HG03103 (cell line): ENCODE measurements around the gene ZNF768.
A peak's percentile ranks its signal among the peaks of the same experiment; 100 is the strongest.

Source experiments
- ATAC-seq: cut with Tn5 transposase; IDR thresholded peaks from one replicate; pipeline ENCODE4 v1.9.1; 2021; ENCODE audit warnings: low read depth; ENCODE audit not compliant: unreplicated experiment

ZNF768 gene

GRCh38 chr16:30526137-30526822, at the start of gene ZNF768:
Gene ZNF768 (minus strand): TSS chr16:30526566. CDS start chr16:30526413, 153 bp downstream.
- peak; percentile 13 for ATAC-seq

- ATAC-seq, result no peak
These were observed 48.3 kb upstream of the ZNF768 start for GRCh38 chr16:30574678-30575077.

DNA sequence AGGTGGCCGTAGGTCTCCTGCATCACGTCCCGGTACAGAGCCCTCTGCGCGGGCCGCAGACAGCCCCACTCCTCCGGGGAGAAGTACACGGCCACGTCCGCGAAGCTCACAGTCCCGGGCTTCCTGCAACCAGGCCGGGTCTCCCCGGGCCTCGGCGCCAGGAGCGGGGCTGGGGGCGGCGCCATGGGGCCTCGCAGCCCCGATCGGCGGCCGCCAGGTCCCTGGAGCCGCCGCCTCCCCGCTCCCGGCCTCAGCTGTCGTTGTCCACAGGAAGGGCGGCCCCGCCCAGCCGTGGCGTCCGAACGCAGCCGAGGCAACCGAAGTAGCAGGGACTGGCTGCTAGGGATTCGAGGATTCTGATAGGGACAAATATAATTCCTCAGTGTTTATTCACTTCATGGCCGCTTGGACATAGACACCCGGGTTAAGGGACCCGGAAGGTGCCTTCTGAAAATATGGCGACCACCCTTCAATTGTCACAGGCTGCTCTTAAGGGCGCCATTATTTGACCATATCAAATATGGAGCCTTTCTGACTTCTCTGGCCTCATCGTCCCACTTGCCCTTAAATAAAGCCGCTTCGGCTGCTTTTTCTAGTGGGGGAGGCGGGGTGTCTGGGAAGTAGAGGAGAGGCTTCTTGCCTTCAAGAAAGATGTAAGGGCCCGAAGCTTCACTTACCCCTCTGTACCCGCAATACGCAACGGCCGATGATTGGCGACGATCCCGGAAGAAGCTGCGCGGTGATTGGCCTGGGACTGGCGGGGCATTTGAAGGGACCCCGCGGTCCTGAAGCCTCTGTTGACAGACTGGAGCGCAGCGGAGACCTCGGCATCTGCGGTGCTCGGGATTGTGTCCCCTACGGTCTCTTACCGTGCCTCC, 45.3 kb upstream of the ZNF768 start, which contains the start of gene ZNF688:
Gene ZNF688, minus strand, starts transcription at position 270 of the 878 bp plus-strand sequence. Its CDS starts 85 bp downstream, at position 185.
- peak; percentile 65 for ATAC-seq

GRCh38 chr16:30570636-30571444, 44.5 kb upstream of the ZNF768 start:
- ATAC-seq, result no peak

GRCh38 chr16:30569746-30570635, 43.6 kb upstream of the ZNF768 start:
- no peak for ATAC-seq

- no peak for ATAC-seq
These were observed 42.9 kb upstream of the ZNF768 start for GRCh38 chr16:30569281-30569680.

DNA sequence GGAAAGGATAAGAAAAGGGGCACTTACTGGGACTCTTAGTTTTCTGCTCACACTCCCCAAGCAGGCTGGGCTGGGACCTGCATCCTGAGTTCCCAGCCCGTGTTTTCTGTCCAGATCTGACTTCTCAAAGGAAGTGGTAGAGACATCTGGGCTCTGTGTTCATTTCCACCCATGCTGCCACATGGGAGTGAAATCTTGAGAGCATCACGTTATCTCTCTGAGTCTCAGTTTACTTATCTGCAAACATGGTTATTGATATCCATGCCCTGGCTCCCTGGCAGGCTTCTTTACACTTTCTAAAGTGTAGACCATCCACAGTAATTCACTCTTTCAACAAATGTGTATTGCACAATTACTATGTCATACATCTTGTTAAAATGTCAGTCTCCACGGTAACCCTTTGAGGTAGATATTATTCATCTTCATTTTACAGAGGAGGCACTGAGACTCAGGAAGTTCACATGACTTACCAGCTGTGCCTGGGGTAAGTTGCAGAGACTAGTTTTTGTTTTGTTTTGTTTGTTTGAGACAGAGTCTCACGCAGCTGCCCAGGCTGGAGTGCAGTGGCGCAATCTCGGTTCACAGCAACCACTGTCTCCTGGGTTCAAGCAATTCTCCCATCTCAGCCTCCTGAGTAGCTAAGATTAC, 41.7 kb upstream of the ZNF768 start:
- no peak for ATAC-seq

DNA sequence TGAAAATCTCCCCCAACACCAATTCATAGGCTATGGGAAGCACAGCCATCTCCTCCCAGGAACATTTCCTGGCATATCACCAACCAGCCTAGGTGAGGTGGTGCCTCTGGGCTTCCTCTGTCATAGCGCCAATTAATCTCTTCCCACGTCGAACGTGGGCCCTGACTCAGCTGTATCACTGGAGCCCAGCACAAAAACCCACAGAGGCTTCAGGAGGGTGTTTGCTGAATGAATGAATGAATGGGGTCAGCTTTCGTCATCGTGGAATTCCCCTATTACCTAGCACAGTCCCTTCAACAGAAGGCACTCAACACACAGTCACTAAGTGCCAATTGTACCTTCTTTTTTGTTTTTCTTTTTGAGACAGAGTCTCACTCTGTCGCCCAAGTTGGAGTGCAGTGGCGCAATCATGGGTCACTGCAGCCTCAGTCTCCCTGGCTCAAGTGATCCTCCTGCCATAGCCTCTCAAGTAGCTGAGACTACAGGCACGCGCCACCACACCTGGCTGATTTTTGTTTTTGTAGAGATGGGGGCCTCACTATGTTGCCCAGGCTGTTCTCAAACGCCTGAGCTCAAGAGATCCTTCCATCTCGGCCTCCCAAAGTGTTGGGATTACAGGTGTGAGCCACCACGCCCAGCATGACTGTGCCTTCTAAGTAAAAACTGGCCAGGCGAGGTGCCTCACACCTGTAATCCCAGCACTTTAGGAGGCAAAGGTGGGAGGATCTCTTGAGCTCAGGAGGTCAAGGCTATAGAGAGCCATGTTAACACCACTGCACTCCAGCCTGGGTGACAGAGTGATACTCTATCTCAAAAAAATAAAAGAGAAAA, 41.0 kb upstream of the ZNF768 start:
- ATAC-seq, result no peak

DNA sequence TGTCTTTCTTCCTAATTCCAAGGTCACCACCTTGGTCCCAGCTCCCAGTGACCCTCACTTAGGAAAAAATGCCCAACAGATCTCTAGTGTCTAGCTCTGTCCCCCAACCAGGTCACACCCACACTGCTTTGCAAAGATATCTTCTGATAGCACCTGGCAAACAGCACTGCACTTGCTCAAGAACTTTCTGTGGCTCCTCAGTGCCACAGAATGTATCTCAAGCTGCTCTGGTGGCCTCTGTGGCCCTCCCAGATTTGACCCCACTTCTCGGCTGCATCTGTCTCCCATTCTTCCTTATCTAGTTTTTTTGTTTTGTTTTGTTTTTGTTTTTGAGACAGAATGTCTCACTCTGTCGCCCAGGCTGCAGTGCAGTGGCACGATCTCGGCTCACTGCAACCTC, 40.2 kb upstream of the ZNF768 start:
- no peak for ATAC-seq

DNA sequence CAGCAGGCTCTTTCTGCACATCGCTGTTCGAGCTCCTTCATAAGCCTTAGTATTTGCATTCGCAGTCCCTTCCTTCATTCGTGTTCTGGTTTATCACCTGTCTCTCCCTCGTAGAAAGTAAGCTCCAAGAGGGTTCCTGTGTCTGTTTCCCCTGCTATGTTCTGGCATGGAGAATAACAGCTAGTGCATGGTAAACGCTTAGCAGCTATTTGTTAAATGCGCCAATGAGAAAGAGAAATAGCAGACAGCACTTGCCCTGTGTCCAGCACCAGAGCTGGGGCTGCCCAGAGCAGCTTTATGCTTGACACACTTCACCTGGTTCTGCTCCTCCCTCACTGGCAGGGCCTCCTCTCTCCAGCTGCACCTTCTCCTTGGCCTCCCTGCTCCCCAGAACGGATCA, 39.6 kb upstream of the ZNF768 start:
- ATAC-seq, result no peak

GRCh38 chr16:30565526-30565925, 39.2 kb upstream of the ZNF768 start:
- ATAC-seq, result no peak

DNA sequence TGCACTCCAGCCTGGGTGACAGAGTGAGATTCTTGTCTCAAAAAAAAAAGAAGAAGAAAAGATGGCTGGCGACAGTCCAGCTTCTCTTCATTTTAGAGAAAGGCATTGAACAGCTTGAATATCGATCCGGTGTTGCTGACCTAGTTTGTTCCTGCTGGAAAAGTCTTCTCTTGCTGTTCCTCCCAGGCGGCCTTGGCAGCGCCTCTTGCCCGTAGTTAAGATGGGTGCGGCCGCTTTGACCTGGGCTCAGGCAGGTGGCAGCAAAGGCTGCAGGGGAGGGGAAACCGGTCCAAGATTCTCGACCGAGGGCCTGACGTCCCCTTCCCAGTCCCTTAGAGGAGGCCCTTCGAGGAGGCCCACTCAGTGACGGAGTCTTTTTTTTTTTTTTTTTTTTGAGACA, 35.7 kb upstream of the ZNF768 start:
- ATAC-seq, result no peak

GRCh38 chr16:30561089-30561816, 34.9 kb upstream of the ZNF768 start:
- ATAC-seq, result no peak

DNA sequence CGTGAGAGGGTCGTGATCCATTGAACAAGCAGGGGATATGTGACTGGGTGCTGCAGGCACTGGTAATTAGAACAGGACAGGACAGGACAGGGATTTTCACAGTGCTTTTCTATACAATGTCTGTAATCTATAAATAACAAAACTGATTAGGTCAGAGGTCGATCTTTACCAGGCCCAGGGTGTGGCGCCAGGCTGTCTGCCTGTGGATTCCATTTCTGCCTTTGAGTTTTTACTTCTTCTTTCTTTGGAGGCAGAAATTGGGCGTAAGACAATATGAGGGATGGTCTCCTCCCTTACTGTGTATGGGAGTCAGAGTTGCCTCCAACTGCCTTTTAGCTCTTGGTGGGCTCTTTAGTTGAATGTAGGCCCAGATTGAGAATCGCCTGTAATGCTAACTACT, 33.3 kb upstream of the ZNF768 start:
- ATAC-seq, result no peak

DNA sequence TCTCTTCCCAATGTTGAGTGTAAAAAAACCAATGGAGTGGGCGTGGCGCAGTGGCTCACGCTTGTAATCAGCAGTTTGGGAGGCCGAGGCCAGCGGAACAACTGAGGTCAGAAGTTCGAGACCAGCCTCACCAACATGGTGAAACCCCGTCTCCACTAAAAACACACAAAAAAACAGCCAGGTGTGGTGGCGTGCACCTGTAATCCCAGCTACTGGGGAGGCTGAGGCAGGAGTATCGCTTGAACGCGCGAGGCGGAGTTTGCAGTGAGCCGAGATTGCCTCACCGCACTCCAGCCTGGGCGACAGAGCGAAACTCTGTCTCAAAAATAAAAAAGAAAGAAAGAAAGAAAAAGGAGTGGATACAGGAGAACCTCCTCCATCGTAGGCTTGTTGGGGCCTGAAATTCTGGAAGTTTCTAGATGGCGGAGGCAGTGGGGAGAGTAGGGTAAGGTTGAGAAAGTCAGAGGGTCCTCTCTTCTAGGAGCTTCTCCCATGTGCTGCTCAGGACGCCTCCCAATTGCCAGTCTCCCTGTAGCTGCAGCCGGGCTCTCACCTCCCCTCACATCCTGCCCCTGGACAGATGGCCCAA, 32.5 kb upstream of the ZNF768 start:
- ATAC-seq, result no peak

DNA sequence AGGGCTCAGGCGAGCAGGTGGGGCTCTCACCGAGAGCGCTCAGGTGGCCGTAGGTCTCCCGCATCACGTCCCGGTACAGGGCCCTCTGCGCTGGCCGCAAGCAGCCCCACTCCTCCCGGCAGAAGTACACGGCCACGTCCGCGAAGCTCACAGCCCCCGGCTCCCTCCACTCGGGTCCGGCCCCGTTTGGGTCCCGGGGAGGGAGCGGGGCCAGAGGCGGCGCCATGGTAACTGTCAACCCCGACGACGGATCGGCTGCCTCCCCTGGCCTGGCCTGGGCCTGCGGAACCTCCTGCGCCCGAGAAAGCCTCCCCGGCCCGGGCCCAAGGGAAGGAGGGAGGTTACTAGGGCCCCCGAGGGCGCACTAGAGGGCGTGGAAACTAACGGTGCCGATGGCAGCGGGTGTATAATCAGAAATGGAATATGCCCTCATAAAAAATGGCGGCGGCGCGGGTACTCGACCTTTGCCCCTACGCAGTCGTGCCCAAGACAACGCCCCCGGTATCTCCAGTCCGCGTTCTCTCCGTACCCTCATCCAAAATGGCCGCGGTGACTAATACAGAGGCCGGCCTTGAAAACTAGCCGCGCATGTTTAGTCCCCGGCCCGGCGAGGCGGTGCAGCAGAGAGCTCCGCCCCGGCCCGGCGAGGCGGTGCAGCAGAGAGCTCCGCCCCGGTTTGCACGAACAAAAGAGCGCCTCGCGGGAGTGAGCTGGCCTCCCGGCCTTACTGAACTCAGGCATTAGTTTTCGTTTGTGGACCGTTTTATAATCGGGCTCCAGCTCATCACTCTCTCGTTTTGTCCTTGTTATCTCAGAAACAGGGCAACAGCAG, 31.8 kb upstream of the ZNF768 start, which contains the start of gene ZNF764:
Gene ZNF764, minus strand, starts transcription at position 418 of the 832 bp plus-strand sequence. Its CDS starts 192 bp downstream, at position 226.
- peak; percentile 76 for ATAC-seq

DNA sequence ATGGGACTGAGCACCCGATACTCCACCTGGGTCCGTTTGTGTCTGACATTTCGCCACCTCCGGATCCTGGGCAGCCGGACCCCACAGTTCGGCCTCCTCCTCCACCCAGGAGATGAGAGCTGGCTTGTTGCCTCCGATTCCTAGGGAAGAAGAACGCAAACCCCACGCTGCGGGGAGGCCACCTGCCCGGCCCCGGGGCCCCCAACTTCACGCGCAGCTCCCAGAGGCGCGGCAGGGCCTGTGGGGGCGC, 31.3 kb upstream of the ZNF768 start:
- no peak for ATAC-seq
